GM19099 (cell line): ENCODE measurements around the gene NFIB.

Experiments used
- POLR2A ChIP-seq: IDR thresholded peaks from 3 replicates; pipeline ENCODE4 v1.6.1; 2011; ENCODE audit warnings: low read depth; ENCODE audit not compliant: insufficient read length; ENCODE audit errors: extremely low read depth

The NFIB gene

DNA sequence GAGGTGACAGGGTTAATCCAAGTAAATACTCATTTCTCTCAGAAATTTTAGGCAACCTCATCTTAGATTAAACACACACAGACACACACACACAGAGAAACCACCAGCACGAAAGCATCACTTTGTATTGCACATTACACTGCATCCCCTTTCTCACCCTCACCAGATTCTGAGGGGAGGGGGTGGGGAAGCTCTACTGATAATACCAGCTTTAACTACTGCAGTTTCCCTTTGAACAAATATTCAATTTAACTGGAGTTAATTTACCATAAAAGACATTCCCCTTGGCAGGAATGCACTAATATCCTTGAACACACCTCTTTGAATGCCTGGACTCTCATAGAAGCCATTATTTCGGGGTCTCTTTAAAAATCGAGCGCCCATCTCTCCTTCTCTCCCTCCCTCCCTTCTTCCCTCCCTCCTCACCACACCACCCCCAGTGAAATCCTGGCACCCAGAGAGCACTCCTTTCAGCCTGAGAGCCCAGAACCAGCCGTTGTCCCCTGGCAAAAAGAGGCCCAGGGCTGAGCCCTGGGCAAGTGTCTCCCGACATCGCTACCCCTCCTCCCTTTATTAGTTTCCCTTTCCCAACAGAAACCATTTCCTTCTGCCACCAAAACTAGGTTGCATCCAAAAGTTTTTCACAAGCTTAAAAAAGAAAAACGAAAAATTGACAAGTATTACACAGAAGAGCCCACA, 2.8 kb upstream of the NFIB start:
- no peak for TF ChIP-seq POLR2A

DNA sequence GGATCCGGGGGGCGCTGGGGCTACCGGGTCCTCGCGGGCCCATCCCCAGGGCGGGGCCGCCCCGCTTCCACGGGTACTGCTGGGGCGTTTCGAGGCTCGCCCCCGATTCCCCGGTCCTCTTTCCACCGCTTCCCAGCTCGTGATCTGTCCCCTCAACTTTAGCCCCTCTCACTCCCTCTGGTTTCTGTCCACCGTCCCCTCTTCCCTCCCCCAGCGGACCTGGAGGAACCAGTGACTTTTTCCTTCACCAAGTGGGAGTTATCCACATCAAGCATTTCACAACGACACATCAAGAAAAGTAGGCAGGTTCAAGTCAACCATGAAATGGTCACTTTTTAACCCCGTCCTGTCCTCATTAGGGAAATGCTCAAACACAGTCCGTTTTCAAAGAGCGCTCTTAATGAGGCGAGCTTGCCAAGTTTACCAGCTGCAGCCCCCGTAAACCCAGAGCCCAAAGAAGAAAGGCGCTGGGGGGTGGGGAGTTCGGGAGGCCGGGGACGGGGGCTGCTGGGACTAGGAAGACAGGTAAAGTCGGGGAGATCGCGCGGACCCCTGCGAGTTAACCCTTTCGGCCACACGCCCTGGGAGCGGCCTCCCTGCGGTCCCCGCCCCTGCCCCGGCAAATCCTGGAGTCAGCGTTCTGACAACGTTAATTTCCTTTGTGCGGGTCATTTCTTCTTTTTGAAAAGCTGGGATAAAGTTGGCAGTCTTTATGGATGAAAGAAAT, 2.1 kb upstream of the NFIB start:
- no peak for TF ChIP-seq POLR2A

DNA sequence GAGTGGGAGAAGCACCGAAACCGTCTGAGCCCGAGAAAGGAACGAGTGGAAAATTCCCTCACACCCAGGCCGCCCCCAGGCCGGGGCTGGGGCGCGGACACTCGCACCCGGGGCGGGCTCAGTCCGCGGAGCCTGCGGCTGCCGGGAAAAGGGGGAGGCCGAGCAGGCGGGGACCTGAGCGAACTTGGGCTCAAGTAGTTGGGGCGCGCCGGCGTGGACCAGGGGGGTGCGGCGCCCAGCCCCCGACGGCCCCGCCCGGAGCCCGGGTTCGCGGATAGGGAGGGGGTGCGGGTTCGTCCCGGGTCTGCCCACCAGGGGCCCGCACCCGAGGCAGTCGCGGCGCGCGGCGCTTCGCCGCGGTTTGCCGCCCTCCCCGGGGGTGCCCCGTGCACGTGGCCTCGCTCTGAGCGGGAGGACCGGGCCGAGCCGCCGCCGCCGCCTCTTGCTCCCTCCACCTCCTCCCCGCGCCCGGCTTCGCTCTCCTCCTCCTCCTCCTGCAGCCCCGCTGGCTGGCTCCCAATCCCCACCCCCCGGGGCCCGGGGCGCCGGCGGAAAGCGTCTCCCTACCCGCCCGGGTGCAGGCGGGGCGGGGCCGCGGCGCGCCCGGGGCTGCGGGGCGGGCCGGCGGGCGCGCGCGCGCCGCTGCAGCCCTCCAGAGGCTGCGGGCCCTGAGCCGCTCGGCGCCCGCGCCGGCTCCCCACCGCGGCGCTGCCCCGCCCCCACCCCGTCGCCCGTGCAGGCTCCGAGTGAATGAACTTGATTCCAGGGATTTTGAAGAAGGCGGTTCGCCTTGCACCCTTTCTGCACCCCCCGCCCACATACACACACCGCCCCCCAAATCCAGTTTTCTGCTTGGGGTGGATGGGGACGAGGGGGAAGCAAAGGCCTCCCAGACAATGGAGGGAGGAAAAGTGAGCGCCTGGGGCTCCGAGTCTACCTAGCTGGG, 1.3 kb upstream of the NFIB start:
- TF ChIP-seq POLR2A = peak; percentile 63

DNA sequence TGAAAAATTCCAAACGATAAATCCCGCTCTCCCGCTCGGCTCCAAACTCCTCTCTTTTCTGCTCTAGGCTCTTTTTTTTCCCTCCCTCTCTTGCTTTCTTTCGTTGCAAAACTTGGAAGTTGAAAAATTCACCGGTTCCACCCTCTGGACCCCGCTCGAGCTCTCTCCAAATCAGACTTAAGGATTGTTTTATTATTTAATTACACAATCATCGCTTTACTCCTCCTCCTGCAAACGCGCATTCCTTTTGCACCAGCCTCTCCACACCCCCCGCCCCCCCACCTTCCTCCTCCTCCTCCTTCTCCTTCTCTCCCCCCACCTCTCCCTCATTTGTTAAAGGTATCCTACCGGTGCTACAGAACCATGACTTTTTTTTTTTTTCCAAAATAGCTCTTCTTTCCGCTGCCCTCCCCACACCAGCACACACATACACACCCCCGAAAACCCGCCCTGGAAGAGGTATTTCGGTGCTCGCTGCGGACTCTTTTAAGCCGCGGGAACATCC, 535 bp upstream of the NFIB start:
- no peak for TF ChIP-seq POLR2A

DNA sequence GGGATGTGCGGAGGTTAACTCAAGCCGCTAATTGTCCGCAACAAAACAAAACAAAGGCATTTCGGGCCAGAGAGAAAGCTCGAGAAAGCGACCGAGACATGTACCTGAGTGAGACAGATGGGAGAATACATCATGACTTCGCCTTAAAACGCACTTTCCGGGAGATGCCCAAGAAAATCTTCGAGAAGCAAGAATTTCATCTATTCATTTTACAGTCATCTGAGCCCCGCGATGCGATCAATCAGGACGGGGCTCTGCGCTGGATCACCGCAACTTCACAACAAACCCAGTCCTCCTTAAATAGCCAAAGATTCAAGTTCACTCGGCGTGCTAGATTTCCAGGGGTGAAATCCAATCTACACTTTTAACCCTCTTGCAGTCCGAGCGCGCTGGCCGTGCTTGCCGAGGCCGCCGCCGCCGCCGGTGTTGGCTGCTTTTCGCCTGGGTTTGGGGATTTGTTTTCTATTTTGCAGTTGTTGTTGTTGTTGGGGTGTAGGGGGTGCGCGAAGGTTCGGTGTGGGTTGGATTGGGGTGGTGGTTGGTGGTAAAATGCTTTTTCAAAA, 482 bp downstream of the NFIB start:
- no peak for TF ChIP-seq POLR2A

DNA sequence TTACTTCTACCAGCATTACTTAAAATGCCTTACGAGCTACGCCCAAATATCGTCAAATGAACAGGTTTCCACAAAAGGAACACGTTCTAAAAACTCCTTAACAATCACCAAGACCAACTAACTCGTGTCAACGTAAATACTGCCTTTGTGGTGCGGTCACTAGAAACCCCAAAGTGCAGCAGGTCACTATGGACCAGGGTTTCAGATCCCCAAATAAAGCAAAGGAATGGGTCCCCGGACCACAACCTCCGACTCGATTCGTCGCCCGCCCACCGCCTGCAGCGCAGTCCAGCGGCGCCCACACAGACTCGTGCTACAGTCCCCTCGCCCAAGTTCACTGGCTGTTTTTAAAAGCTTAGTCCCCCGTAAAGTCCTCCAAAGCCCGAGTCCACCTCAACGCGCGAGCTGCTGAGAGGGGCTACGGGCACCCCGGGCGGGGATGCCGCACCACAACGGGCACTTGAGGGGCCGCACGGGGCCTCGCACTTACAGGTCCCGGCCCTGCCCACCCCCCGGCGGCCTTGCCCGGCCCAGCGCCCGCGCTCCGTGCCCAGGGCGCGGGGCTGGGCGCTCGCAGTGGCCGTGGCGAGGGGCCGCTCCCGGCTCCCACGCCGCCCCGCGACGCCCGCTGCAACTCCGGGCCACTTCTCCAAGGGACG, 1.1 kb downstream of the NFIB start:
- no peak for TF ChIP-seq POLR2A

DNA sequence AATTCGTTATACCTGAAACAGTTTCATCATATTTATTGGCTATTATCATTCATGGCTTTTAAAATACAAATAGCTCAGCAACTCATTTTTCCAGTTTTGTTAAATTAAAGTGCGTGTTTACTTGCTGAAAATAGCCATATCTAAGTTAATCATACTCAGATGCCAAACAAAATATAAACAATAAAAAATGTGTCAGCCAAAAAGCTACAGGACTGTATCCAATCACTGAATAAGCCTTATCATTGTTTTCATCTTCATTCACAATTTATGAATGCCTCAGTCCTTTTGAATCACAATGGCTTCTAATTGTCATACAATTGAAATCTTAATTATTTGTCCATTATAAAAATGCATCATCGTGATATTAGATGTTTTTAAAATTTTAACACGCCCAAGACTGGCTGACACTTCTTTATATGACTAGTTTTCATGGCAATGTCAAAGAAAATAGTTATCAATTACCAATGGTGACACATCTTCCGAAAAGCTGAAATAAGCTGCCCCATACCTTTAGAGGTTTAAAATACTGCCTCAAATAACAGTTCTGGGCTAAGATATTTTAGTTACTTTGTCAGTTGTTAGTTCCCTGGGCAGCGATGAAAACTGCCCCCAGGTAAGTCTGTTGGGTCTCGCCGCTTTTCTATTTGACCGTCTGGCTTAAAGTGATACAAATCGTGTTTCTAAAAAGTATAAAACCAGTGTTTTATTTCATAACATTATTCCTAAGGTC, 1.8 kb downstream of the NFIB start:
- no peak for TF ChIP-seq POLR2A

DNA sequence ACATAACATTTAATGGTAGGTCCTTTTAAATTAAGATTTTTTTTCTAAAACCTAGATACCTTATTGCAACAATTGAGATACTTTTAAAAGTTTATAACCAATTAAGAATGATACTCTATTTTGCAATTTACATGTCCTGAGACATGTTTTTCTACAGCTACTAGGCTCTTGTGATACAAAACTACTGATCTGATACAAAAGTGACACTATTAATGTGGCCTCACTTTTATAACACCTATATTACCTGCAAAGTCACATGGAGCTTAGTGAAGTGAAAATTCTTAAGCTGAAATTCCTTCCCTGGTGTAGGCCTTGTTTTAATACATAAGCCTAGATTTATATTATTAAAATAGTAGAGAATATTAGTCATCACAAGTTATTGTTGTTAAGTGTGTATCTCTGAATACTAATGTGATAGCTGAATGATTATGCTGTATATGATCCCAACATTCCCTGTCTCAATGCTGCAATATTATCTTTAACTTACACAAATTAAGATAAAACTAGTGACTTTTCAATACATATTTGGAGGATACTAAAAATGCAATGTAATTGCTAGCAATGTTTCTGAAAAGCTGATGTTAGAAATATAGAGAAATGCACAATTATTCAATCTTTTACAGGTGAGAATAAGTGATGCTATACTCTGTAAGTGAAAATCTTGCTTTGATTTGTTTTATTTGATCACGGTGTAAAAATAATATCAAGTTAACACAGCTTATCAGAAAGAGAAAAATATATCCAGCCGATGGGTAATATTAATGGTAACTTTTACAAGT, 2.6 kb downstream of the NFIB start:
- no peak for TF ChIP-seq POLR2A

DNA sequence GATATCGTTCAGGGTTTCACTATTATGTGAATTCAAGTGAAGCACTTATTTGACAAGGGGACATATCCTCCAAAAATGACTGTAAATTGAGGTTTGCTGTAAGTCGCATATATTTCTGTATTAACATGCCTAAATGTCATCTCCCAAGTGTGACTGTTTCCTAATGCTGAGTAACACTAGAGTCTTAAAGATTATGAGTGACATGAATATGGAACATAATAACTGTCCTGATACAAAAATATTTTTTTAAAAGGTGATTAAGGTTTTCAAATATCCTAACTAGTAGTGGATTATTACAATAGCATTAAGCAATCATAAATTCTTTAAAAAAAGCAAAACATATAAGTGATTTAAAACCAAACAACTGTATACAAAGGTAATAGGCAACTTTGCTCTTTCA, 3.6 kb downstream of the NFIB start:
- no peak for TF ChIP-seq POLR2A

DNA sequence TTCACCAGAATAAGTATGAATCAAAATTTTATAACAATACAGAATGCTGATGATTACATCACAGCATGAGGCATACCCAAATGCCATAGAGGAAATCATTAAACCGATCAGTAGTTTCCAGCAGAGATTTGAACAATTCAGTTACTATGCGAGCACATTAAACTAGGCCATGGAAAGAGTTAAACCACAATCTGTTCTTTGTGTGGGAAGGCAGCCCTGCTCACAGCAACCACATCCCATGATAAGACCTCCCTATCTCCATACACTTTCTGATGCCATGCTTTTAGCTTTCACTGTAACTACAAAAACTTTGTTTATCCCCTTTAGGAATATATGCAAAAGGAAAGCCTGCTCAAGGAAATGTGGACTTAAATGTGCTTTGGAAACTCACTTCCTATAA, 4.5 kb downstream of the NFIB start:
- no peak for TF ChIP-seq POLR2A

DNA sequence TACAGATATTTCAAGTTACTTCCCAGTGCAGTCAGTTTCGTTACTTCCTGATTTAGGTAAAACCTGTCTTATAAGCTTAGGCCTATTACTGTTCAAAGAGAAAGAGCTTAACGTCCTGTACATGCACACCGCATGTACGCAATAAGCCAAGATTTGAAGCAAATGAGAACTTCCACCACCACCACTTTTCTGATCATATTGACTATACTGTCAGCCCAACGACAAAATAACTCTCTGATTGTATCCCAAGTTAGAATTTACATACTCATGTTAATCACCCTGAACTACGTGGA, 5.1 kb downstream of the NFIB start:
- no peak for TF ChIP-seq POLR2A

DNA sequence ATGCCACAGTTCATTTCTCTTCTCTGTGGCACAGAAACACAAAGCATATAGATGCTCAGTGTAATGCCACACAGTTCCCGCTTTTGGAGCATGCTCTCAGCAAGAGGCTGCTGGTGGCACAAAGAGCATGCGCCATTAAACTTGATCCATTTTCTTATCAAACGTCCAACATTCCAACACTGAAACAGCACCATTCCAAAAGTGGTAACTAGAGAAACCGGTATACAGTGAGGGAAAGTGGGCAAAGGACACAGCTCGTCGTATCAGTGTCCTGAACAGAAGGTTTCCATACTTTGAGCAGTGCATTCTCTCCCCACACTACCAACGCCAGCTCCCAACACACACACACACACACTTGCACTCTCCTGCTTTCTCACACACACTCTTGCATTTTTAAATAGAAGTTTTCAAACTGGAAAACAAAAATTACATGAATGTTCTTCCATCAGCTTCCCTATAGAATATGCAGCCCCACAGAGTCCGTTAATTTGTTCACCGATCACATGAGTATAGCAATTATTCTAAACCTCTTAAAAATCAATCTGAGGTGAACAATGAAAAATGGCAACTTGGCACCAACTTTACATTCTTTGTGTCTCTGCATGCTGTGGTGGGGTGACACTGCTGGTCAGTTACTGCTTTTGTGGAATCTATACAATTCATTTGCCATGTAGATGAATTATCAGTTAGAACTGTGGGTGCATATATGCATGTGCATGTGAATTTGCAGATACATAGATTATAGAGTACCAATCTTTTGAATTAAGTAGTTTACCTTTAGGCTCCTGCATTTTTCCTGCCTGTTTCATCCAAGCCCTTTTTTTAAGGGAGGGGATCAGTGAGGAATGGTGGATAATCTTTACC, 5.7 kb downstream of the NFIB start:
- no peak for TF ChIP-seq POLR2A
